ENCODE data around the gene SLC16A5. TPM values are rescaled to one million over a fixed set of nuclear protein-coding genes. Genes with fewer than 3 reads are reported as not detected.

Gene SLC16A5
- total RNA-seq, 1 experiment from 2014 or later = 17.1 TPM

DNA sequence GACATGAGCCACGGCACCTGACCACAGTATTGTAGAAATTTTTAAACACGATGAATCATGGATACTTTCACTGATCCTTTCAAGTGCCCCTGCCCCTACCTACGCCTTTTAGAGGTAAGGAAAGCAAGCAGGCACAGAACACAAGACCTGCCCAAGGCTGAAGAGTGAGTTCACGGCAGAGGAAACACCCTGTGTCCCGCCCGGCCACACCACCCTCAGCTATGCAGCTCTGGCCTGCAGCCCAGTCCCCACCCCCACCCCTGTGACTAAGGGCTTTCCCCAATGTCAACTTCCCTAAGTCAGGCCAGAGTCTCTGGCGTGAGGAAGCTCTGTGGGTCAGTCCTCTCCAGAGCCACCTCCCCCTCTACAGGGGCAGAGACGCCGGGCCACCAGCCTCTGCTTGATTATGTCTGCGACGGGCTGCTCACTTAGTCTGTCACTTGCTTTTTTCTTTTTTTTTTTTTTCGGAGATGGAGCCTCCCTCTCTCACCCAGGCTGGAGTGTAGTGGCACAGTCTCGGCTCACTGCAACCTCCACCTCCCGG is 8.4 kb downstream of the SLC16A5 start:
- WGBS (ENCODE audit: extremely low coverage, insufficient read length, low lambda C conversion rate) = no CpG with 5 or more reads among the region's 14 CpGs
- Histone ChIP-seq H3K9me3 (ENCODE audit: control insufficient read depth, low read depth, low read length) (no peaks in the 10 kb centered on the region), H3K4me2 (ENCODE audit: insufficient read depth, insufficient read length, low read length) (no peak overlapping the region), H3K23me2 (ENCODE audit: insufficient read length, low read depth, low read length, poor library complexity, severe bottlenecking) (no peaks in the 10 kb centered on the region), H3K27ac (ENCODE audit: insufficient read length, low read depth, low read length) (no peak overlapping the region), H4K5ac (ENCODE audit: insufficient read length, low read depth, low read length) (no peak overlapping the region), H2BK15ac (ENCODE audit: low read depth, low read length) (no peak overlapping the region), H3K18ac (ENCODE audit: insufficient read length, low read depth, low read length) (no peak overlapping the region), H3K79me2 (ENCODE audit: insufficient read depth, low read length) (no peaks in the 10 kb centered on the region; the same call in 1 of the 2 replicates), H2AFZ (ENCODE audit: low read length) (no peak overlapping the region), H3K4ac (ENCODE audit: low read depth, low read length) (no peak overlapping the region), H2BK20ac (ENCODE audit: low read depth, low read length, poor library complexity, severe bottlenecking) (no peak overlapping the region), H2AK5ac (ENCODE audit: insufficient read length, low read length) (no peak overlapping the region), H3K4me1 (ENCODE audit: insufficient read depth, low read length) (no peaks in the 10 kb centered on the region; the same call in 1 of the 2 replicates), H2BK12ac (ENCODE audit: insufficient read length, low read depth, low read length) (no peak overlapping the region), H3K9ac (ENCODE audit: extremely low read depth, insufficient read length, low read length) (no peak overlapping the region), H3T11ph (ENCODE audit: low read length) (no peak overlapping the region), H4K20me1 (ENCODE audit: control insufficient read depth, insufficient read depth, insufficient read length) (no peaks in the 10 kb centered on the region), H3K56ac (ENCODE audit: insufficient read length, low read depth, low read length) (no peak overlapping the region), H3K79me1 (ENCODE audit: insufficient read depth, low read depth, low read length, poor library complexity, severe bottlenecking) (no peaks in the 10 kb centered on the region), H3K23ac (ENCODE audit: insufficient read length, low read depth, low read length) (no peak overlapping the region), H3K14ac (ENCODE audit: insufficient read depth, low read length) (no peak overlapping the region), H4K8ac (replicated peaks; ENCODE audit: insufficient read length, low read depth, low read length) (no peak overlapping the region), H4K91ac (ENCODE audit: insufficient read length, low read depth, low read length) (no peak overlapping the region), H3K27me3 (ENCODE audit: insufficient read depth, low read length) (no peaks in the 10 kb centered on the region), H2BK120ac (ENCODE audit: low read depth, low read length, poor library complexity, severe bottlenecking) (no peak overlapping the region), H2BK5ac (ENCODE audit: insufficient read length, low read length) (no peak overlapping the region)
- TF ChIP-seq, protein P1, sequence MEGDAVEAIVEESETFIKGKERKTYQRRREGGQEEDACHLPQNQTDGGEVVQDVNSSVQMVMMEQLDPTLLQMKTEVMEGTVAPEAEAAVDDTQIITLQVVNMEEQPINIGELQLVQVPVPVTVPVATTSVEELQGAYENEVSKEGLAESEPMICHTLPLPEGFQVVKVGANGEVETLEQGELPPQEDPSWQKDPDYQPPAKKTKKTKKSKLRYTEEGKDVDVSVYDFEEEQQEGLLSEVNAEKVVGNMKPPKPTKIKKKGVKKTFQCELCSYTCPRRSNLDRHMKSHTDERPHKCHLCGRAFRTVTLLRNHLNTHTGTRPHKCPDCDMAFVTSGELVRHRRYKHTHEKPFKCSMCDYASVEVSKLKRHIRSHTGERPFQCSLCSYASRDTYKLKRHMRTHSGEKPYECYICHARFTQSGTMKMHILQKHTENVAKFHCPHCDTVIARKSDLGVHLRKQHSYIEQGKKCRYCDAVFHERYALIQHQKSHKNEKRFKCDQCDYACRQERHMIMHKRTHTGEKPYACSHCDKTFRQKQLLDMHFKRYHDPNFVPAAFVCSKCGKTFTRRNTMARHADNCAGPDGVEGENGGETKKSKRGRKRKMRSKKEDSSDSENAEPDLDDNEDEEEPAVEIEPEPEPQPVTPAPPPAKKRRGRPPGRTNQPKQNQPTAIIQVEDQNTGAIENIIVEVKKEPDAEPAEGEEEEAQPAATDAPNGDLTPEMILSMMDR (conservative IDR thresholded peaks at IDR 0.05) = no peak
- H3K27ac Mint-ChIP-seq = peak overlapping the region; percentile 40 to 79 (median 61); a peak in 4 of 7 replicates
- no peaks in the 10 kb centered on the region for H3K27me3 Mint-ChIP-seq (ENCODE audit: low read depth)
- peak overlapping the region in 1 of 2 experiments; percentile 50; a peak in 1 of 5 replicates for H3K4me3 Mint-ChIP-seq
- no peaks in the 10 kb centered on the region for H3K9me3 Mint-ChIP-seq
- DNase-seq = peak; percentile 80
- H3K36me3 Mint-ChIP-seq (ENCODE audit: insufficient read depth in 1 of 3, low read depth in 3 of 3) = peaks cover 9 to 36% (median 35%) of the 10 kb centered on the region in 3 experiments
- peaks cover 15 to 17% of the 10 kb centered on the region in 2 experiments for H3K4me1 Mint-ChIP-seq
